Mesothelial cell of epicardium (in vitro differentiated cells): ENCODE data around the gene ORC4. TPM values are rescaled to one million over a fixed set of nuclear protein-coding genes. Genes with fewer than 3 reads are reported as not detected.

Source experiments
- DNase-seq, 2 experiments: peaks; one replicate each; pipeline ENCODE4 v3.0.0; 2021; ENCODE audit warnings: low spot score in 2 of 2; ENCODE audit not compliant: unreplicated experiment in 2 of 2
- H3K27ac Mint-ChIP-seq: 2 replicates; pipeline ENCODE4 v1.8.0; 2021; ENCODE audit warnings: mixed read lengths
- H3K27me3 Mint-ChIP-seq: 2 replicates; pipeline ENCODE4 v1.8.0; 2021; ENCODE audit warnings: low read depth, mixed read lengths
- H3K36me3 Mint-ChIP-seq: 2 replicates; pipeline ENCODE4 v1.8.0; 2021; ENCODE audit warnings: mixed read lengths
- H3K4me1 Mint-ChIP-seq: 2 replicates; pipeline ENCODE4 v1.8.0; 2021; ENCODE audit warnings: mixed read lengths
- H3K4me3 Mint-ChIP-seq: 2 replicates; pipeline ENCODE4 v1.8.0; 2021; ENCODE audit warnings: mild to moderate bottlenecking, moderate library complexity, mixed read lengths
- H3K9me3 Mint-ChIP-seq: 2 replicates; pipeline ENCODE4 v1.8.0; 2021; ENCODE audit warnings: mixed read lengths
- total RNA-seq: library from RNA; stranded (reverse); gene quantifications from 3 replicates; pipeline ENCODE4 v1.2.1, GENCODE V29; 2021
- TF ChIP-seq, protein P1 (sequence below): fragments of 200-600 bp; sonication (generic); IDR thresholded peaks from one replicate; pipeline ENCODE4 v1.5.0; 2021; ENCODE audit warnings: antibody characterized with exemption; ENCODE audit not compliant: unreplicated experiment

ORC4 gene
- total RNA-seq, 1 donor from 2014 or later: 69.8 TPM

DNA sequence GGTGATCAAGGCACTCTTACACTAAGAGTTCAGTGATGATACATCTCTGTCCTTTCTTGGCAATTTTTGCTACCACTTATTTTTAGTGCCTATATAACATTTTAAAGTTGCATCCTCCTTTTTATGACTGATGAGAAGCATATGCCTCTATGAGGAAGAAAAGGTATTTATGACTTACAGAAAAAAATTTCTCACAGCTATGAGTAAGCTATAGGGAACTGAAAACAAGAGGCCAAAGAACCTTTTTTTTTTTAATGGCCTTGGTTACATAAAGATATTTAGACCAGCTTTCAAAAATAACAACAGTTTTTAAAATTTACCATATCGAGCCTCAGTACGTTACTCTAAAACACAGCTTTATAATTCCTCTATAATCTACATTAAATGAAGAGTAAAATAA is 21.7 kb upstream of the ORC4 start:
- H3K27ac Mint-ChIP-seq: no peak overlapping the region
- DNase-seq: no peak
- peaks cover 2% of the 10 kb centered on the region for H3K4me1 Mint-ChIP-seq
- peaks cover 2% of the 10 kb centered on the region for H3K36me3 Mint-ChIP-seq
- TF ChIP-seq, protein P1, sequence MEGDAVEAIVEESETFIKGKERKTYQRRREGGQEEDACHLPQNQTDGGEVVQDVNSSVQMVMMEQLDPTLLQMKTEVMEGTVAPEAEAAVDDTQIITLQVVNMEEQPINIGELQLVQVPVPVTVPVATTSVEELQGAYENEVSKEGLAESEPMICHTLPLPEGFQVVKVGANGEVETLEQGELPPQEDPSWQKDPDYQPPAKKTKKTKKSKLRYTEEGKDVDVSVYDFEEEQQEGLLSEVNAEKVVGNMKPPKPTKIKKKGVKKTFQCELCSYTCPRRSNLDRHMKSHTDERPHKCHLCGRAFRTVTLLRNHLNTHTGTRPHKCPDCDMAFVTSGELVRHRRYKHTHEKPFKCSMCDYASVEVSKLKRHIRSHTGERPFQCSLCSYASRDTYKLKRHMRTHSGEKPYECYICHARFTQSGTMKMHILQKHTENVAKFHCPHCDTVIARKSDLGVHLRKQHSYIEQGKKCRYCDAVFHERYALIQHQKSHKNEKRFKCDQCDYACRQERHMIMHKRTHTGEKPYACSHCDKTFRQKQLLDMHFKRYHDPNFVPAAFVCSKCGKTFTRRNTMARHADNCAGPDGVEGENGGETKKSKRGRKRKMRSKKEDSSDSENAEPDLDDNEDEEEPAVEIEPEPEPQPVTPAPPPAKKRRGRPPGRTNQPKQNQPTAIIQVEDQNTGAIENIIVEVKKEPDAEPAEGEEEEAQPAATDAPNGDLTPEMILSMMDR: no peak
- no peaks in the 10 kb centered on the region for H3K27me3 Mint-ChIP-seq
- H3K9me3 Mint-ChIP-seq: no peaks in the 10 kb centered on the region
- H3K4me3 Mint-ChIP-seq: no peak overlapping the region

DNA sequence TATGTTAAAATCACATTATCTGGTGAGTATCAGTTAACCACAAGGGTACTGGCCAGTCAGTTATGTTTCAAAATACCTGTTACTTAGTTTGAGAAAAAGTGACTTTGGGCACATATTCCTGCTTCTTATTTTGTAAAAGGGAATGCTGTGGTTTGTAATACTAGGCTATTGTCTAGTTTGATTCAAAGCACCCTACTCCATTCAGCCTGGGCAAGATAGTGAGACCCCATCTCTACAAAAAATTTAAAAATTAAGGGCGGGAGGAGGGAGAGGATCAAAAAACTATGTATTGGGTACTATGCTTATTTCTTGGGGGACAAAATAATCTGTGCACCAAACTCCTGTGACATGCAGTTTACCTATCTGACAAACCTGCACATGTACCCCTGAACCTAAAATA is 19.2 kb upstream of the ORC4 start:
- Mint-ChIP-seq H3K27me3 (no peaks in the 10 kb centered on the region), H3K36me3 (no peaks in the 10 kb centered on the region), H3K27ac (no peak overlapping the region), H3K9me3 (no peaks in the 10 kb centered on the region), H3K4me3 (no peak overlapping the region), H3K4me1 (peaks cover 2% of the 10 kb centered on the region)
- TF ChIP-seq, protein P1: no peak
- DNase-seq: no peak

DNA sequence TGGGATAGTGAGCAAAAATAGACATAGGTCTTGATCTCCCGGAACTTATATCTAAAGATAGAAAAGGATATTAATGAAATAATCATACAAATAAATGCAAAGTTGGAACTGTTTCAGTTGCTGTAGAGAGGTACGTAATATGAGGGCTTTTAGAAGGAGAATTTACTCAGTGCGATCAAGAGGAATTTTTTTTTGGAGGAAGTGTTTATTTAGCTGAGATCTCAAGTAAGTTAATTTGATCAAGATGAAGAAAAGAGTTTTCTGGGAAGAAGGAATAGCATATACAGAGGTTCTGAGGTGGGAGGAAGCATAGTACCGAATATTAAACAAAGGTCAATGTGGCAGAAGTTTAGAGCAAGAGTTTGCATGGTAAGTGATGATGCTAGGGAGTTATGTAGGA is 11.7 kb upstream of the ORC4 start:
- no peak for DNase-seq
- no peak overlapping the region for H3K27ac Mint-ChIP-seq
- H3K4me1 Mint-ChIP-seq: no peaks in the 10 kb centered on the region
- no peaks in the 10 kb centered on the region for H3K27me3 Mint-ChIP-seq
- TF ChIP-seq, protein P1: no peak
- no peak overlapping the region for H3K4me3 Mint-ChIP-seq
- H3K9me3 Mint-ChIP-seq: no peaks in the 10 kb centered on the region
- no peaks in the 10 kb centered on the region for H3K36me3 Mint-ChIP-seq

DNA sequence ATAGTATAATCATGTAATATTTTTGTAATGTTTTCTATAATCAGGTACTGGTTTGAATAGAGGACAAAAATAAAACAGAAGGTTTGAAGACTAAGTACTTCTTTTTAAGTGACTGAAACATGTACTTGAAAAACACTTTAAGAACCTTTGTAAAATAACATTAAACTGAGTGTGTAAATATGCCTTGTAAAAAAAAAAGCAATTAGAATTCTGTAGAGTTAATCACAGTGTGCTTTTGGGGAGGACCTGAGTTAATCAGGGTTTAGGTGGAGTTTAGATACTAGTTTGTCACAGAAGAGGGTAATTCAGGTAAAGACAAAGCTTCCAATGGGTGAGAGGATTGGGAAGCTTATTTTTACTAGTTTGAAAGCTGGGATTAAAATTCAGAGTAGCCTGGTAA is 10.6 kb upstream of the ORC4 start:
- Mint-ChIP-seq H3K4me1 (no peaks in the 10 kb centered on the region), H3K36me3 (no peaks in the 10 kb centered on the region), H3K4me3 (no peak overlapping the region), H3K9me3 (no peaks in the 10 kb centered on the region), H3K27ac (peak overlapping the region; percentile 47), H3K27me3 (no peaks in the 10 kb centered on the region)
- TF ChIP-seq, protein P1: no peak
- no peak for DNase-seq

DNA sequence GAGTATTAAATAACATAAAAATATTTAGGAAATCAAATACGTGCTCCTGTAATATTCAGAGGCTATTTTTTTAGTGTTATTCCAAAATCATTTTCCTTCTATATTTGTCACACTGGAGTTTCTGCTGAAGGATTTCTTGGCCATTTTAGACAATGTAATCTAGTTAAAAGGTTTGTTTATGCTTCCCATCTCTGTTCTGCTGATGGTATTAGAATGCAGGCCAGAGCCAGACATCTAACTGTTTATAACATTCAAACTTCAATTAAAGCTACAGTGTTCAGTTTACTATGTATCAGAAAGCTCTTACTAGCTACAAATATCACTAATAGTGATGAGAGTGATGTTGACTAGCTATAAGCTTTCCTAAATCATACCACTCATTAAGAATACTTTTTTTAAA is 8.2 kb upstream of the ORC4 start:
- no peak overlapping the region for H3K4me3 Mint-ChIP-seq
- H3K27me3 Mint-ChIP-seq: no peaks in the 10 kb centered on the region
- no peaks in the 10 kb centered on the region for H3K36me3 Mint-ChIP-seq
- no peak overlapping the region for H3K27ac Mint-ChIP-seq
- no peak for DNase-seq
- peaks cover 6% of the 10 kb centered on the region for H3K4me1 Mint-ChIP-seq
- TF ChIP-seq, protein P1: no peak
- H3K9me3 Mint-ChIP-seq: no peaks in the 10 kb centered on the region

DNA sequence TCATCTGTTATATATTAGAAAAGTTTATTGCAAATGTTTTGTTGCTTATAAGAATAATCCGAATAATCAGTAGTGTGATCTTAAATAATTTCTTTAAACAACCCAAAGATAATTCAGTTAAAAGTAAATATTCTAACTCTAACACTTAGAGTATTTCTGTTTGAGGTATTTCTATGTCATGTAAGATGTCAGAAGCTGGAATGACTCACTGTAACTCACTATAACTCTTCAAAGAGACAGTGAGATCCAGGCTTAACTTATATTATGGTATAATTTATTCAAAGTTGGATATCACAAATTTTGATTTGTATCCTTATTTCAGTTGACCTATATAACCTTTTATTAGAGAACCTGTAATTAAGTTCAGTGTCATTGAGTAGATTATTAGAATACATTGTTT is 7.3 kb upstream of the ORC4 start:
- Mint-ChIP-seq H3K4me1 (peaks cover 14% of the 10 kb centered on the region), H3K36me3 (no peaks in the 10 kb centered on the region), H3K4me3 (no peak overlapping the region), H3K9me3 (no peaks in the 10 kb centered on the region), H3K27ac (no peak overlapping the region), H3K27me3 (no peaks in the 10 kb centered on the region)
- TF ChIP-seq, protein P1: no peak
- no peak for DNase-seq
